ENCODE results near the gene FANK1.

Gene FANK1

GRCh38 chr10:126058507-126058906 lies 162.1 kb downstream of the FANK1 start:
- DNase-seq = no peak
- H3K4me3 ChIP-seq = no peak overlapping the region
- H3K4me1 ChIP-seq = peaks cover 0 to 22% (median 15%) of the 10 kb centered on the region in 4 donors
- H3K27me3 ChIP-seq = no peaks in the 10 kb centered on the region
- intact Hi-C loops (cut with DNase I; ENCODE audit: low total_unique reads) = no loop called here
- H3K36me3 ChIP-seq = no peaks in the 10 kb centered on the region
- no peak overlapping the region for H3K27ac ChIP-seq
- no peaks in the 10 kb centered on the region for H3K9me3 ChIP-seq
- TF ChIP-seq CTCF (IDR thresholded peaks at IDR 0.05) = no peak
